Hepatocyte (in vitro differentiated cells): ENCODE data around the gene NCF2. TPM values are rescaled to one million over a fixed set of nuclear protein-coding genes. Genes with fewer than 3 reads are reported as not detected.

Experiments used
- DNase-seq: peaks from one replicate; pipeline ENCODE4 v3.0.0-alpha.2; 2016; ENCODE audit warnings: low spot score
- H2AFZ ChIP-seq: fragments of 200-600 bp; sonication (generic); 2 replicates; pipeline ENCODE4 v1.6.0; 2016; ENCODE audit warnings: antibody characterized with exemption, mild to moderate bottlenecking
- H3K27ac ChIP-seq: fragments of 200-600 bp; sonication (generic); 2 replicates; pipeline ENCODE4 v1.5.1; 2016; ENCODE audit warnings: mild to moderate bottlenecking
- H3K27me3 ChIP-seq: fragments of 200-600 bp; sonication (generic); 2 replicates; pipeline ENCODE4 v1.6.1; 2016
- H3K36me3 ChIP-seq: fragments of 200-600 bp; sonication (generic); replicated peaks from 2 replicates; pipeline ENCODE4 v1.5.1; 2016; ENCODE audit warnings: low read depth; ENCODE audit not compliant: insufficient read depth
- H3K4me1 ChIP-seq: fragments of 200-600 bp; sonication (generic); 2 replicates; pipeline ENCODE4 v1.5.1; 2016; ENCODE audit warnings: mild to moderate bottlenecking, moderate library complexity; ENCODE audit not compliant: insufficient read depth
- H3K4me2 ChIP-seq: fragments of 200-600 bp; sonication (generic); 2 replicates; pipeline ENCODE4 v1.6.0; 2016
- H3K4me3 ChIP-seq: fragments of 200-600 bp; sonication (generic); 2 replicates; pipeline ENCODE4 v1.5.1; 2016; ENCODE audit warnings: mild to moderate bottlenecking
- H3K79me2 ChIP-seq: fragments of 200-600 bp; sonication (generic); 2 replicates; pipeline ENCODE4 v1.6.0; 2017; ENCODE audit warnings: mild to moderate bottlenecking
- H3K9me2 ChIP-seq: fragments of 200-600 bp; sonication (generic); replicated peaks from 2 replicates; pipeline ENCODE4 v1.6.0; 2017; ENCODE audit warnings: mild to moderate bottlenecking; ENCODE audit not compliant: insufficient read depth
- H3K9me3 ChIP-seq: fragments of 200-600 bp; sonication (generic); 2 replicates; pipeline ENCODE4 v1.5.1; 2016; ENCODE audit warnings: low read depth, mild to moderate bottlenecking
- H4K20me1 ChIP-seq: fragments of 200-600 bp; sonication (generic); 2 replicates; pipeline ENCODE4 v1.6.0; 2016; ENCODE audit warnings: mild to moderate bottlenecking; ENCODE audit not compliant: insufficient read depth, poor library complexity, severe bottlenecking
- CTCF ChIP-seq: fragments of 200-600 bp; sonication (generic); IDR thresholded peaks from 2 replicates; pipeline ENCODE4 v1.5.1; 2016; ENCODE audit warnings: antibody characterized with exemption, mild to moderate bottlenecking; ENCODE audit not compliant: poor library complexity
- EZH2 ChIP-seq: fragments of 200-600 bp; sonication (generic); IDR thresholded peaks from 2 replicates; pipeline ENCODE4 v1.6.1; 2016; ENCODE audit warnings: antibody characterized with exemption, mild to moderate bottlenecking, borderline replicate concordance
- EZH2phosphoT487 ChIP-seq: fragments of 200-600 bp; sonication (generic); IDR thresholded peaks from one replicate; pipeline ENCODE4 v1.6.1; 2018; ENCODE audit warnings: antibody characterized with exemption, mild to moderate bottlenecking, low read depth, moderate library complexity; ENCODE audit not compliant: unreplicated experiment, severe bottlenecking
- WGBS: methylation state at CpG from one replicate; pipeline ENCODE4 v1.1.6; 2016; ENCODE audit warnings: low lambda C conversion rate; ENCODE audit errors: missing lambda C conversion rate; 5-methylcytosine and 5-hydroxymethylcytosine counted together
- polyA plus RNA-seq: library from polyadenylated mRNA; unstranded; fragments of >200 nt; fragmentation: Nextera tagmentation; extraction: Ambion mirVana; gene quantifications from 2 replicates; pipeline ENCODE4 v1.2.1, GENCODE V29; 2016
- total RNA-seq: library from RNA; depleted of rRNA; stranded (reverse); fragments of >200 nt; gene quantifications from 2 replicates; pipeline ENCODE4 v1.2.3, GENCODE V29; 2014

Gene NCF2
- total and polyA plus RNA-seq, 2 experiments from 2014 or later, result 3.1 to 13.7 TPM

- no peaks in the 10 kb centered on the region for H4K20me1 ChIP-seq
- peaks cover 2% of the 10 kb centered on the region for H3K79me2 ChIP-seq
- no peaks in the 10 kb centered on the region for H3K9me3 ChIP-seq
- H3K36me3 ChIP-seq, result no peaks in the 10 kb centered on the region
- no peak overlapping the region for H3K27ac ChIP-seq
- 94% methylated on average over 1 of the region's 1 CpG for WGBS
- H3K4me3 ChIP-seq, result no peak overlapping the region
- H3K9me2 ChIP-seq, result no peaks in the 10 kb centered on the region
- H2AFZ ChIP-seq, result no peak overlapping the region
- no peaks in the 10 kb centered on the region for H3K27me3 ChIP-seq
- TF ChIP-seq EZH2phosphoT487 (no peak), CTCF (no peak), EZH2 (no peak)
- no peak for DNase-seq
- H3K4me2 ChIP-seq, result no peak overlapping the region
- peaks cover 5% of the 10 kb centered on the region for H3K4me1 ChIP-seq
These were observed 42.1 kb downstream of the NCF2 start for GRCh38 chr1:183548116-183548515.

- Histone ChIP-seq H3K9me3 (no peaks in the 10 kb centered on the region), H3K9me2 (no peaks in the 10 kb centered on the region), H4K20me1 (no peaks in the 10 kb centered on the region), H3K79me2 (peaks cover 2% of the 10 kb centered on the region), H3K27ac (peak overlapping the region; percentile 78), H2AFZ (no peak overlapping the region), H3K36me3 (no peaks in the 10 kb centered on the region), H3K27me3 (no peaks in the 10 kb centered on the region), H3K4me1 (peaks cover 5% of the 10 kb centered on the region), H3K4me2 (no peak overlapping the region), H3K4me3 (no peak overlapping the region)
- no peak for DNase-seq
- no peak for TF ChIP-seq EZH2
- TF ChIP-seq EZH2phosphoT487, result no peak
- TF ChIP-seq CTCF, result no peak
- WGBS, result 94% methylated on average over 2 of the region's 2 CpGs
These were observed 43.8 kb downstream of the NCF2 start for GRCh38 chr1:183546427-183546826.

- H4K20me1 ChIP-seq, result no peaks in the 10 kb centered on the region
- H3K9me3 ChIP-seq, result no peaks in the 10 kb centered on the region
- H3K4me1 ChIP-seq, result peaks cover 5% of the 10 kb centered on the region
- no peak overlapping the region for H3K4me2 ChIP-seq
- no peak overlapping the region for H2AFZ ChIP-seq
- TF ChIP-seq EZH2phosphoT487 (no peak), CTCF (no peak), EZH2 (no peak)
- peak overlapping the region; percentile 78 for H3K27ac ChIP-seq
- H3K9me2 ChIP-seq, result no peaks in the 10 kb centered on the region
- DNase-seq, result peak; percentile 62
- no peak overlapping the region for H3K4me3 ChIP-seq
- no peaks in the 10 kb centered on the region for H3K27me3 ChIP-seq
- H3K36me3 ChIP-seq, result no peaks in the 10 kb centered on the region
- WGBS, result 77% methylated on average over 5 of the region's 5 CpGs
- peaks cover 2% of the 10 kb centered on the region for H3K79me2 ChIP-seq
These were observed 45.5 kb downstream of the NCF2 start for GRCh38 chr1:183544598-183545297.
